Heart left ventricle (tissue), 16 donors: ENCODE results near the gene FAM151A. TPM values are rescaled to one million over a fixed set of nuclear protein-coding genes. Genes with fewer than 3 reads are reported as not detected.

ENCODE experiments used
- ATAC-seq, 4 donors: fragments of 200-7000 bp; cut with Tn5 transposase; one replicate each; pipeline ENCODE4 v1.9.1; 2020 to 2022; ENCODE audit warnings: moderate library complexity in 4 of 4, mild to moderate bottlenecking in 3 of 4, moderate number of reproducible peaks in 1 of 4
- DNase-seq, 5 donors: peaks; one replicate each; pipeline ENCODE4 v3.0.0-alpha.2; 2020
- H3K27ac ChIP-seq, 12 donors: fragments of 200-600 bp; sonication (generic) in 4 of 12; one replicate each; pipeline versions ENCODE4 v1.5.0 to v1.8.0; 2016 to 2022; ENCODE audit warnings: mild to moderate bottlenecking in 2 of 12
- H3K27me3 ChIP-seq, 9 donors: fragments of 200-600 bp; sonication (generic) in 2 of 9; one replicate each; pipeline versions ENCODE4 v1.5.1 to v1.8.0; 2016 to 2022; ENCODE audit warnings: mild to moderate bottlenecking in 3 of 9
- H3K36me3 ChIP-seq, 9 donors: fragments of 200-600 bp; sonication (generic) in 2 of 9; one replicate each; pipeline versions ENCODE4 v1.5.0 to v1.8.0; 2018 to 2022; ENCODE audit warnings: mild to moderate bottlenecking in 2 of 9
- H3K4me1 ChIP-seq, 12 donors: fragments of 200-600 bp; sonication (generic) in 4 of 12; one replicate each; pipeline versions ENCODE4 v1.5.0 to v1.8.0; 2016 to 2022; ENCODE audit warnings: mild to moderate bottlenecking in 3 of 12
- H3K4me3 ChIP-seq, 12 donors: fragments of 200-600 bp; sonication (generic) in 4 of 12; one replicate each; pipeline versions ENCODE4 v1.5.0 to v1.8.0; 2017 to 2022; ENCODE audit warnings: mild to moderate bottlenecking in 9 of 12, moderate library complexity in 4 of 12
- H3K9me3 ChIP-seq, 12 donors: fragments of 200-600 bp; sonication (generic) in 4 of 12; one replicate each; pipeline versions ENCODE4 v1.5.0 to v1.8.0; 2016 to 2022; ENCODE audit warnings: mild to moderate bottlenecking in 1 of 12
- CTCF ChIP-seq, 12 donors: fragments of 200-600 bp; sonication (generic) in 4 of 12; IDR thresholded peaks; one replicate each; pipeline versions ENCODE4 v1.5.0 to v1.8.0; 2018 to 2022; ENCODE audit warnings: antibody characterized with exemption in 12 of 12, mild to moderate bottlenecking in 5 of 12
- POLR2A ChIP-seq, 2 donors: fragments of 450-650 bp; IDR thresholded peaks; one replicate each; pipeline ENCODE4 v1.6.1; 2017; ENCODE audit warnings: antibody characterized with exemption in 2 of 2, mild to moderate bottlenecking in 2 of 2, moderate library complexity in 2 of 2
- WGBS, 4 donors: extraction: QIAGEN DNeasy Blood & Tissue Kit in 2 of 4; methylation state at CpG; one replicate each; pipeline versions ENCODE4 v1.1.5 to v1.1.7; 2013 to 2018; 5-methylcytosine and 5-hydroxymethylcytosine counted together
- intact Hi-C, 10 donors: fragments of 100-400 bp; cut with DNase I; formaldehyde crosslinking; loops; one replicate each; pipeline versions ENCODE4 v1.11.1 to v1.14.2; 2022
- polyA plus RNA-seq, 2 donors: library from polyadenylated mRNA; stranded (reverse); fragments of 200-250 nt; gene quantifications; one replicate each; pipeline ENCODE4 v1.2.3, GENCODE V29; 2013
- total RNA-seq, 9 donors: library from RNA; depleted of rRNA in 2 of 9; stranded (reverse); fragments of >200 nt in 2 of 9; fragmentation: NEBNext Ultra II Directional in 3 of 9; extraction: Animal tissue kit (Norgen Biotek cat#: 25700) in 3 of 9; gene quantifications; one replicate each; pipeline versions ENCODE4 v1.1.0 to v1.2.4, GENCODE V29; 2016 to 2023
- donor health status: ischemic (EF 13 %, LVEDD 7.1; RV severe dilation, severe dysfunction).
- donor health status: healthy with polysubstance abuse.
- donor health status: DM: no; HTN: yes; CAD: no.
- donor health status: DM: no; HTN: no; CAD: no.
- donor health status: ischemic (EF 25% LVEDD 6.9; RV normal size, moderate dysfunction).
- donor health status: ischemic (EF 25% LVEDD 5.7; RV mildly dilated, moderate dysfunction).
- donor health status: healthy.
- donor health status: DM: yes; HTN: yes; CAD: no.
- donor health status: ischemic (EF 35%, LVEDD 5.7; RV mildly dilated, moderate dysfunction).
- donor health status: nonischemic (EF 11% LVEDD 7.7; RV severe dilation, severe dysfunction).
- donor health status: DM: yes; HTN: yes; CAD: no.
- donor health status: PGD.
- donor health status: ischemic (EF 29% LVEDD 5.4; RV normal size, mild dysfunction).
- donor health status: nonischemic (EF 23%, LVEDD 6.1; RV moderate dilation, normal function).

FAM151A gene
- total and polyA plus RNA-seq, 11 donors, result 0.19 to 1.9 (median 0.53) TPM

- Histone ChIP-seq H3K9me3 (no peaks in the 10 kb centered on the region), H3K4me1 (peaks cover 0 to 12% (median 6%) of the 10 kb centered on the region in 12 donors), H3K27ac (no peak overlapping the region), H3K27me3 (no peaks in the 10 kb centered on the region), H3K36me3 (no peaks in the 10 kb centered on the region), H3K4me3 (no peak overlapping the region)
- DNase-seq (no peak), ATAC-seq (no peak)
- WGBS, 4 donors, result 78 to 85% (median 80%) methylated on average over 3 of the region's 3 CpGs
- intact Hi-C loops, result no loop called here
- no peak for TF ChIP-seq POLR2A (IDR thresholded peaks at IDR 0.05)
- TF ChIP-seq CTCF (IDR thresholded peaks at IDR 0.05), result no peak
Observed at GRCh38 chr1:54650417-54650816, 27.1 kb upstream of the FAM151A start.

- intact Hi-C loops, result loop anchor here in 2 of 10 donors (5.0 kb wide), 1 partner anchor 103 kb away; the partner anchor contains the start of gene ACOT11 (in 2 of the 2)
- no peak for DNase-seq
- Histone ChIP-seq H3K27me3 (no peaks in the 10 kb centered on the region), H3K4me3 (no peak overlapping the region), H3K9me3 (peaks cover 0 to 2% (median 0%) of the 10 kb centered on the region in 12 donors), H3K4me1 (peaks cover 0 to 12% (median 6%) of the 10 kb centered on the region in 12 donors), H3K27ac (no peak overlapping the region), H3K36me3 (no peaks in the 10 kb centered on the region)
- ATAC-seq, result no peak
- TF ChIP-seq CTCF (IDR thresholded peaks at IDR 0.05) (no peak), POLR2A (IDR thresholded peaks at IDR 0.05) (no peak)
- 87 to 100% (median 89%) methylated on average over 1 of the region's 1 CpG for WGBS, 4 donors
Observed at GRCh38 chr1:54649921-54650320, 26.6 kb upstream of the FAM151A start.

GRCh38 chr1:54649130-54649898, 26.0 kb upstream of the FAM151A start:
- intact Hi-C loops, result loop anchor here in 2 of 10 donors (5.0 kb wide), 1 partner anchor 102 kb away; the partner anchor contains the start of gene ACOT11 (in 2 of the 2)
- DNase-seq (no peak), ATAC-seq (no peak)
- peaks cover 0 to 12% (median 6%) of the 10 kb centered on the region in 12 donors for H3K4me1 ChIP-seq
- peaks cover 0 to 6% (median 0%) of the 10 kb centered on the region in 12 donors for H3K9me3 ChIP-seq
- no peak overlapping the region for H3K27ac ChIP-seq
- no peak for TF ChIP-seq POLR2A (IDR thresholded peaks at IDR 0.05)
- no peak for TF ChIP-seq CTCF (IDR thresholded peaks at IDR 0.05)
- H3K4me3 ChIP-seq, result no peak overlapping the region
- 72 to 82% (median 81%) methylated on average over 5 of the region's 5 CpGs for WGBS, 4 donors
- H3K36me3 ChIP-seq, result no peaks in the 10 kb centered on the region
- no peaks in the 10 kb centered on the region for H3K27me3 ChIP-seq
